HG02885 (cell line): ENCODE results near the gene TBC1D2.
"Not testable (repeated sequence)": the region's sequence is repeated elsewhere in the genome, so short reads cannot be mapped to it uniquely, and the experiment has no call there.

Experiments used
- ATAC-seq: cut with Tn5 transposase; IDR thresholded peaks from one replicate; pipeline ENCODE4 v1.9.1; 2021; ENCODE audit warnings: mild to moderate bottlenecking; ENCODE audit not compliant: unreplicated experiment, poor library complexity

TBC1D2 gene

DNA sequence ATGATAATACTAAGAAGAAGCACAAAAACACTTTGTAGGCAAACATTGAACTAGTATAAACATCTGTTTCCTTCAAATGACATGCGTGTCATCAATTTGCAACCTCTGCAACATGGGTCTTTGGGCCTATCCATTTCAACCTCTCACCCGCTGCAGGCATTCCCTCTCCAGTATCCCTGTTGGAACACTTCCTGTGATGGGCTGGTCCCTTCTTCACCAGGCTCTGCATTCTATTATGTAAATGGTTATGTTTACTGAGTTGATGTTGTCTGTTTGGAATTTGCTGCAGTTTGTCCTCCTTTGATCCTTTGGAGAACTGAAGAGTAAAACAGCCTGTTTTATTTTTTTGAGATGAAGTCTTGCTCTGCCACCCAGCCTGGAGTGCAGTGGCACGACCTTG, 16.6 kb upstream of the TBC1D2 start:
- no peak for ATAC-seq

DNA sequence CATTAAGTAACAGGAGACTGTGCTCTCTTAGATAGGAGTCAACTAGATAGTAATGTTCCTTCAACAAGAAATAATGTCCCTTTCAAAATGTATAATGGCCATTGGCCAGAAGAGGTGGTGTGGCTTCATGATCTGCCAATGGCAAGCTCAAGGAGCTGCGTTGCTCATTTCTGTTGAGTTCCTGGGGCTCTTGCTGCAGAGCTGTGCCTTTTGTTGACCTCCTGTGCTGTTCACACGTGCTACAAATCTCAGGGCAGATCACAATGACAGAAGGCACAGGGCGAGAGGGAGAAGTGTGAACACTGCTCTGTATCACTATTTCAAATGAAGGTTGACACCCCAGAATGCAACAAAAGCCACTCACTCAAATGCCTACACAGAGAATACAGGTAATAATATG, 16.0 kb upstream of the TBC1D2 start:
- no peak for ATAC-seq

DNA sequence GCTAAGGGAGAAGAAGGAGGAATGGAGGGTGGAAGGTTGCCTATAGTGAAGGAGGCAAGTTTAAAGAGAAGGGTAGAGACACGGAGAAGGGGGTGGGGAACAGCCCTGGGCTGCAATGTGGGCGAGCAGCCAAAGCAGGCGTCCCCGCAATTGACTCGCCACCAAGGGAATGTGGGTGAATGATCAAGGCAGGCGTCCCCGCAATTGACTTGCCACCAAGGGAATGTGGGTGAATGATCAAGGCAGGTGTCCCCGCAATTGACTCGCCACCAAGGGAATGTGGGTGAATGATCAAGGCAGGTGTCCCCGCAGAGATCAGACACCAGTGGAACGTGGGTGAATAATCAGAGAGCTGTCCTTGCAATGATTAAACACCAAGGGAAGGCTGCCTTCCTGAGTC, 14.8 kb upstream of the TBC1D2 start:
- ATAC-seq = not testable (repeated sequence)

DNA sequence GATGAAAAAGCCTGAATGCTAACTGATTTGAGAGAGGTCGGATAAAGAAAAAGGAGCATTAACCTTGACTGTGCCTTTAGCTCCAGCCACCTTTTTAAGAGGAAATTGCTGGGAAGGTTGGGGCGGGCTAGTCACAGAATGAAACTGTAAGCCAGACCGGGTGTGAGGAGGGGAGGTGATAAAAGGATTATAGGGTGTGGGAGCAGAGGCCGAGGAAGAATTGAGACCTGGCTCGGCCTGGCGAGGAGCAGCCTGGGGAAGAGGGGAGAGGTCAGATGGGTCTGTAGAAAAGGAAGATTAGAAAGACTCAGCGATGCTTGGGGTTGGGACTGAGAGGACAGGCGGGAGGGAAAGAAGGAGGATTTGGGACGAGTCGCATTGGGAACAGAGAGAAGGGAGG, 14.2 kb upstream of the TBC1D2 start:
- ATAC-seq = not testable (repeated sequence)

DNA sequence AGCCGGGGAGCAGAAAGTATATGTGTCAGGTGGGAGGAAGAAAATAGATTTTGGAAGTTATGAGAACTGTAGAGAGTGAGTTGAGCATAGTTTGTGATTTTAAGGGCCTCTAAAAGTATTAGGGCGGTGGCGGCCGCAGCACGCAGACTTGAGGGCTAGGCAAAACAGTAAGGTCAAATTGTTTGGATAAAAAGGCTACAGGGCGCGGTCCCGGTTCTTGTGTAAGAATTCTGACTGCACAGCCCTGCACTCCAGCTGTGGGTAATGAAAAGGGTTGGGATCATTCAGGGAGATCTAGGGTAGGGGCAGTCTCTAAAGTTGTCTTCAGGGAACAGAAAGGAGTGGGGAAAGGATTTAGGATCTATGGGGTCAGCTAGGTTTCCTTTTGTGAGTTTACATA, 12.1 kb upstream of the TBC1D2 start:
- ATAC-seq = not testable (repeated sequence)

DNA sequence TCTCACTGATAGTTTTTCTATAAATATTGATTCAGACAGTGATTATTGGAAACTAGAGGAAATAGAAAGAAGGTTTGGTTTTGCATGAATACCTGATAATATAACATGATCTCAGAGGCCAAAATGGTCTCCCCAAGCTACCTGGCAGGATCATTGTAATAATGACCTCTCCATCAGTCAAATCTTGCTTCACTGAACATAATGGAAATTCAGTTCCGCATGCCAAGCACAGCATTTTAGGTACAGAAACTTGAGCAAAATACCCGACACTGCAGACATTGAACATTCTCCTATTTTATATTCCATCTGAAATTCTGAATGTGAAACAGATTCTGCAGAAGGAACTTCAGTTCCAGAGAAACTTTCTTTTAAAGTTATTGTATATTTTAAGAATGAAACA, 9.1 kb upstream of the TBC1D2 start:
- no peak for ATAC-seq

DNA sequence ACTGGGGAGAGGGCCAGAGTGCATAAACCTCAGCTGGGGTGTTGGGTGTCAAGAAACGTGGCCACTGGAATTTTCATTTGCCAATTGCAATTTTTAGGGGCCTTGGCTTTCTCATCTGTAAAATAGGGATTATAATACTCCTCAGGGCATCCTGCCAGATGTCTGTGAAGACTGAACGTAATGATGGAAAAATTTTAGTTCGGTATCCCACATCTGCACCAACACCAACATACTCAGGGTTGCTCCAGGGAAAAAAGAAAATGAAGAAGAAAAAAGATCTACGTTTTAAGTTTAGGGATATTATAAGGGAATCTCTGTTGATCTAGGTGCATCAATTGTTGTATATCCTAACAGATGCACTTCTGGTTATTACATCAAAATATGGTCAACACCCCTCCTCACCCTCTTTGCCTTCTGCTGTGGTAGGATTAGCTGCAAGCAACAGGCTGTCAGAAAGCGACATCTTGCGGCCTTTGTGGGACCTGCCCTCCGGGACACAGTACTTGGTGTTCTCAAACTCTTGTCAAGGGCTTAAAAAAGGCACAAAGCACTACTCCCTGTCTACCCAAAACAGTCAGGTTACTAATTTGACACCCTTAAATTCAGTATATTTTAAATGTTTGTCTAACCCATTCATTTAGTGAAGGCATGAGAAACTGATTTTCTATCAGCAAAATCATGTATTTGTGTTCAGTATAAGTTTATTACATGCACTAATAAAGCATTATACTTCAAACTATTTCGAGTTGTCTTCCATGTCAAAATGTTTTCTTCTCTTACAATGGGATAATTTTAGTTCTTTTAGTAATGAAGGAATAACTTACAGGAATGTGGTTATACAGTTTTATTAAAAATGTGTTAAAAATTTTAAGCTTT, 8.3 kb upstream of the TBC1D2 start:
- ATAC-seq = peak; percentile 88

DNA sequence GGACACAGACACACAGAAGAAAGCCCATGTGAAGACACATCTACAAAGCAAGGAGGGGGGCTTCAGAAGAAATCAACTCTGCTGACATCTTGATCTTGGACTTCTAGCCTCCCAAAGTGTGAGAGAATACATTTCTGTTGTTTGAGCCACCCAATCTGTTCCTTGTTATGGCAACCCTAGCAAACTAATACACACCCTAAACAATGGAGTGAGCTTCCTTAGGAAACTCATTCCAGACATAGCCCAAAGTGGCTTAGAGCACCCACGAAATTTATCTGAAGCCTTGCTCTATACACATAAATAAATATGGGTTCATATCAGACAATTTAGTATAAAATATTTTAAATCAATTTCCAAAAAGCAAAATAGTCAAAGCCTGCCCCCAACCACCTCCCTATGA, 7.6 kb upstream of the TBC1D2 start:
- ATAC-seq = no peak

DNA sequence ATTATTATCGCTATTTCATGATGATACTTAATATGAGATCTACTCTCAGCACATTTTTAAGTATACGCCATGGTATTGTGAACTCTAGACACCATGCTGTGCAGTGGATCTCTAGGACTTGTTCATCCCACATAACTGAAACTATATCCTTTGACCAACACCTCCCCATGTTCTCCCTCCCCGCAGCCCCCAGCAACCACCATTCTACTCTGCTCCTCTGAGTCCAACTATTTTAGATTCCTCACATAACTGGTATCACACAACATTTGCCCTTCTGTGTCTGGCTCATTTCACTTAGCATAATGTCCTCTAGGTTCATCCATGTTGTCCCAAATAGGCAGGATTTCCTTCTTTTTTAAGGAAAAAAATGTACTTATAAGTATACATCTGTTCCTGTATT, 6.6 kb upstream of the TBC1D2 start:
- ATAC-seq = no peak

DNA sequence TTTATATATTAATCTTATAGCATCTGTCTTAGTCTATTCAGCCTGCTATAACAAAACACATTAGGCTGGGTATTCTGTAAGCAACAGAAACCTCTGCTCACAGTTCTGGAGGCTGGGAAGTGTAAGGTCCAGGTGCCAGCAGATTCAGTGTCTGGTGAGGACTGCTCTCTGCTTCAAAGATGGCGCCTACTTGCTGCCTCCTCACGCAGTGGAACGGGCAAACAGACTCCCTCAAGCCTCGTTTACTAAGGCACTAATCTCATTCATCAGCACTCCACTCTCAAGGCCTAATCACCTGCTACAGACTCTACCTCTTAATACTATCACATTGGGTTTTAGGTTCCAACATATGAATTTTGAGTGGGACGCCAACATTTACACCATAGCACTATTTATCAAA, 5.2 kb upstream of the TBC1D2 start:
- ATAC-seq = no peak

DNA sequence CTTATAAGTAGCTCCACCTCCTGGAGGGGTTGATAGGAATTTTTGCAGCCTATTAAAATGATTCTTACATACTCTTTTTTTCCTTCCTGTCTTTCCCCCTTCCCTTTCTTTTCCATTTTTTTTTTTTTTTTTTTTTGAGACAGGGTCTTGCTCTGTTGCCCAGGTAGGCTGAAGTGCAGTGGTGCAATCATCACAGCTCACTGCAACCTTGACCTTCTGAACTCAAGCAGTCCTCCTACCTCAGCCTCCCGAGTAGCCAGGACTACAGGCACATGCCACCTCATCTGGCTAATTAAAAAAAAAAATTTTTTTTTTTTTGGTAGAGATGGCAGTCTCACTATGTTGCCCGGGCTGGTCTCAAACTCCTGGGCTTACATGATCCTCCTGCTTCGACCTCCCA, 4.3 kb upstream of the TBC1D2 start:
- ATAC-seq = no peak

DNA sequence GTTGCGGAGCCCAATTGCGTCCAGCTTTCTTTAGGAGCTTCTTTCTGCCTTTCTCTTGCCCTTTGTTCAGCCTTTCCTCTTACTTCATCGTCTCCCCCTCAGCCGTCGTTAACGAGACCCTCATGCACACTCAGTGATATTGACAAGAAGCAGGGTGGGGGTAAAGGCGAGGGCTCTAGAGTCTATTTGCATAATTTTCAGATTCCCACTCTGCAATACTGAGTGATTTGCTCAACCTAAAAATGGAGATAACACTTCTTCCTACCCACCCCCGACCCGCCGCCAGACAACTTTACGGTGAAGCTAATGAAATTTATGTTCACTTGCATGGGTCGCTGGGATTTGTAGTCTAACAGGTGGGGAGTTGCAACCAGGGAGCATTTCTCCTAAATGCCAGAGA, 1.3 kb upstream of the TBC1D2 start:
- ATAC-seq = no peak

DNA sequence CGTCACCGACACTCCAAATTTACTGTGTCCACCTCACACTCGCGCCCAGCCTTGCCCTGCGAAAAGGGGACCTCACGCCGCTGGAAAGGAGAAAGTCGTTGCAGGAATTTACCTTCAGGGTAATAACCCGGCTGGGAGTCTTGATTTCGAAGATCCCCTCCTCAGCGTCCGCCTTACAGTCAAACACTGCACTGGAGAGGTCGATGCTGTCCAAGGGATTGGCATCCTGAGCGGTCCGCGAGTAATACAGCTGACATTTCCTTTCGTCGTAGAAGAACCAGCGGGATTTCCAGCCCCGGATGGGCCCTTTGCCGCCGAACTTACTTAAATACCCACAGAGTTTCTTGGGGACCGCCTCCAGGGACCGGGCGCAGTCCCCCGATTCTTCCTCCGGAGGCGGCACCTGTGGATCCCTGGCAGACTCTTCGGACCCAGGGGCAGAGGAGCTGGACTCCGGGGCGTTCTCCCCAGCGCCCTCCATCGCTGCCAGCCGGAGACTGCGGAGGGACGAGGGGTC, 330 bp downstream of the TBC1D2 start:
- ATAC-seq = peak; percentile 28

DNA sequence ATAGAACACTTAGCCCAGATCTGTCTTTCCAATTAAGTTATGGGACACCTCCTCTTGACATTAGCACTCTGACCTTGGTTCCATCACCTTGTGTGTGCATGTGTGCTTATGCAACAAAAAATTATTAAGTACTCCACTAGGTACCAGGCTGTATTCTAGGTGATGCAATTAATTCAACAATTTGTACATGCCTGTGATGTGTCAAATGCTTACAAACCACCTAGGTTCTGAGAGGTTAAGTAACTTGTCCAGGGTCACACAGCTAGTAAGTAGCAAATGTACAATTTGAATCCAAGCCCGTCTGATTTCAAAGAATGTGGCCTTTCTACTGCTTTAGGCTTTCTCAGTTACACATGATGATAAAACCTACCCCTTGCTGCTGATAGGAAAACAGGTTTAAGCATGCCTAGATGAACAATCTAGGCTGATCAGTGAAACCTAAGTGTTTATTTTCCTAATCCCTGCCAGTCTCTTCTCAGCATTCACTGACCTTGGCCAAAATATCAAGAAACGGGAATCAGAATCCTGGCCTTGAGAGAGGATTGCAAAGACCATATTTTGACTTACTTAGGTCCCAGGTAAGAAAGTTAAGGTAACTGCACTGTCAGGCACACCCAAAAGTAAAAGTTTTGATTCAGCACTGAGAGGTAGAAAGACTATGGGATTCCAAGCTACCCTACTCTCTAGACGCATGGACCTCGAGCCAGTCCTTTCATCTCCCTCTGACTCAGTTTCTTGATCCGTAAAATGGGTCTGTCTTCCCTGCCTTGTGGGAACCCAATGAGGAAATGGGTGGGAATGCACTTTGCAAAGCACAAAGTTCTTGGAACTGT, 1.0 kb downstream of the TBC1D2 start:
- ATAC-seq = no peak

DNA sequence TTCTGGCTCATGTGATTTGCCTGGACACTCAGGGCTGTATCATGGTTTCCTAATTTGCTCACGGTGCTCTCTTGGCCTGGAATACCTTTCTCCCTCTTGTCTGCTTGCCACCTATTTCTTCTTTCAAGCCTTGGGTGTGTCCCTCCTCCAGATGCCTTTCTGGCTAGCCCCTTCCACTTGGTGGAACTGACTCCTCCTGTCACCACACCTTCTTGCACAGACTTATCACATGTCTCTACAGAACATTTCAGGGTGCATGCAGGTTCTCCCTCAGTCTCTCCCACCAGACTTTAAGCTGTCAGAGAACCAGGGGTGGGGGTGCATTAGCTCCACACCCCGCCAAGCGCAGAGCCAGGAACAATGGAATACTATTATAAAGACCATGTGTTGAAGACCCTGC, 1.9 kb downstream of the TBC1D2 start:
- no peak for ATAC-seq

DNA sequence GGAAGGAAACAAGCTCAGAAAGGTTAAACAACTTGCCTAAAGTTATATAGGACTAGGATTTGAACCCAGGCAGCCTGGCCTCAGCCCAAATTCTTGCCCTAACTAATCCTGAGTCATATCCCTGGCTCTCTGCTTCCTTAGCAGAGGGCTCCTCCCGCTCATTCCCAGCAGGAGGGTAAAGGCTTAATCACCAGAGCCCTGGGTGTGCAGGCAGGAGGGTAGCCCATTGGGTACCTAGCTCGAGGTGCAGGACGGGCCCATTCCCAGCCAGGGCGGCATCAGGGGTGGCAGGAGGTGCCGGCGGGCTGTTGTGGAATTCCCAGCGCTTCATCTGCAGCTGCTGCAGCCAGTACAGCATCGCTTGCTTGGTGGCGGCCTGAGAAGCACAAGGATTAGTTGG, 3.9 kb downstream of the TBC1D2 start:
- no peak for ATAC-seq

DNA sequence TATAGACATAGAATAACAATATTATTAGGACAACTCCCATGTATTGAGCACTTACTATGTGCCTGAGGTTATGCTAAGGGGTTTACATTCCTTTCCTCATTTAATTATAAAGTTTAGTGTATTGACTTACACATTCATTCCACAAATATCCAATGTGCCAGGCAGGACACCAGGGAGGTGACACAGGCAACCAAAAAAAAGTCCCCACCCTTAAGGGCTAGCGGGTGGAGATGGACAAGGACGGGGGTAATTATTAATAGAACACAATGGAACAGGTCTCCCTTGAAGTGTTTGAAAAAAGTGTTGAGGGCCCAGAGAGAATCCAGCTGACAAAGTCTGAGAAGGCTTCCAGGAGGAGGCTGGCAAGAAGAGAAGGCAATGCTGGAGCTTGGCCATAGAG, 5.7 kb downstream of the TBC1D2 start:
- ATAC-seq = no peak

DNA sequence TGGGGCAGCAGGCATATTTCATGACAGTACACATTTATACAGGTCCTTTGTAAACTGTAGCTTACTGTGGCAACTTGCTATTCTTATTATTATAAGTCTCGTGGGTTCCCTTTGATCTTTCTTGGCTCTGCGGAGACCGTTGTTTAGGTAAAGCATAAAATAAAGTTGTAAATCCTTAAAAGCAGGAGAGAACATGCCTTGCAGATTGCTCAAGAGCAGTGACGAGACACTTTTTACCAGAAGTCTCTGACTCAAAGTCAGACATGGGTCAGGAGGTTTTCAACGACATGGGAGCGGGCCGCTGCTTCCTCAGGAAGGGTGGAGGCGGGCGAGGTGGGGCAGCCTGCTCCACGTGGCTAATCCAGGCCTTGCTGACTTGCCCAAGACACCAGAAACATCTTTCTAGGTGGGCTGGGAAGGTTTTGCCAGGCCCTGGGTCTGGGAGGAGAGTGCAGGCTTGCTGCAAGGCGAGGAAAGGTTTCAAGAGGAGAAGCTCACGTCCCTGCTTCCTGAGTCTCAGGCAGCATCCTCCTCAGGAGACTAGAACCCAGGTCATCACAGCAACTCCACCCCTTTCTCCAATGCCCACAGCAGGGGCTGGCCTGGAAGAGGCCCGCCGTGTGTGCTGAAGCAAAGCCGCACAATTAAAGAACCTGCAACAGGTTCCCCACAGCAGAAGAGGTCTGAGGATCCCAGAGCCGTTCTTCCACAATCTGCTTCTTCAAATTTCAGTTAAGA, 6.5 kb downstream of the TBC1D2 start:
- ATAC-seq = no peak

DNA sequence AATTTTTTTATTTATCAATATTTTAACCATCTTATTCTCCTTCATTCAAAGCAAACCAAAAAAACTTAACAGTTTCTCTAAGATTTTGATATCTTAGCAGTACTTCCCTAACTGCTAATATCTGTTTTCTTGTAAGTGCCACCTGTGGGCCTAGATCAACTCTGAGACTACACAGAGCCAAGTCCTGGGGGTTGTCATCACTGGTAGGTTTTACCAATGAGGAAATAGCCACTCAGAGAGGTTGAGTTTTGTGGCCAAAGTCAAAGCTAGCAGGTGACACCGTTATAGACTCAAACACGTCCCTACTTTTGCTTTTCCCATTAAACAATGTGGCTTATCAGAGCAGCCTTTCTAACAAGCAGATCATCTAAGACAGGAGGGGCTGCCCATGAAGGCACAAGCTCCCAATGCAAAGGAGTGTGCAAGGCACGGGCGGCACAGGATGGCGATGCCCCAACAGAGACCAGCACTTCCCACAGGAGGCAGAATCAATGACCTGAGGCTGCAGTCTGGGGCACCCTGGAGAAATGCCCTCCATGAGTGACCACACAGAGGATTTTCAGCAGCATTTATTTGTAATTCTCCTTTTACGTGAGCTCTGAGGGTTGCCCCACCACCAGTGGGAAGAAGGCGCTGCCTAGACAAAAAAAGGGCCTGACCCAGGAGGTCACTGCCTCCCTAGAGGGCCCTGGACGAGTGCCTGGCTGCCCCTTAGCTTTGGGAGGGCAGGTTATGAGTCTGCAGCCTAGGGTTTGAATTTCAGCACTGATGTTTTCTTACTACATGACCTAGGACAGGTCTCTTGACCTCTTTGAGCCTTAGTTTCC, 7.4 kb downstream of the TBC1D2 start:
- no peak for ATAC-seq

DNA sequence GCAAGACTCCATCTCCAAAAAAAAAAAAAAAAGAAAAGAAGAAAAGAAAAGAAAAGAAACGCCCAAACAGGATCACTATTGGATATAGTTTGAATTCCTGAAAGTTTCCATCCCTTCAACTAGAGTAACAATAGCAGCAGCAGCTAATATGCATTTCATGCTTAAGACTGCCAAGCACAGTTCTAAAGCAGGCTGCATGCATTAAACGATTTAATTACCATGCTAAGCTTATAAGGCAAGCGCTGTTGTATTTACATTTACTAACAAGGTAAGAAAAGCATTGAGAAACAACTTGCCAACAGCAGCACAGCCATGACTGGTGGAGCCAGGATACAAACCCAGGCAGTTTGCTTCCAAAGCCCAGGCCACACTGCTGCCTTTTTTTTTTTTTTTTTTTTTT, 13.0 kb downstream of the TBC1D2 start:
- no peak for ATAC-seq
